HG03575 (cell line): ENCODE measurements around the gene ZNF407.

Experiments used
- ATAC-seq: cut with Tn5 transposase; IDR thresholded peaks from one replicate; pipeline ENCODE4 v1.9.1; 2021; ENCODE audit not compliant: unreplicated experiment, insufficient number of reproducible peaks, low FRiP score; ENCODE audit errors: extremely low read depth

The ZNF407 gene

DNA sequence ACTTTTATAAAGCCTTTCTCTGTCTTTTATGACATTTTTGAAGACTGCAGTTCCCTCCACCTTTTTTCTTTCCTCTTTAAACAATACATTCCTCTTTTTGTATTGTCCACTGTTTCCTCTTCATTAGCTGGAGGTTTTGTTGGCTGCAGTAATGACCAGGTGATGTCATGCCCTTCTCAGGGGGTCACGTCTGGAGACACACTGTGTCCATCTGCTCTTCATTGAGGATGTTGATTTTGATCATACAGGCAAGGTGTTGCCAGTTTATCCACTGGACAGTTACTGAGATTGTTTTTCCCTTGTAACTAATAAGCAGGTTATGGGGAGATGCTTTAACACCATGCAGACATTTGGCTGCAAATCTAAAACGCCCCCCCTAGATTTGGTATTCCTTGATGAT is 19.8 kb downstream of the ZNF407 start:
- no peak for ATAC-seq

DNA sequence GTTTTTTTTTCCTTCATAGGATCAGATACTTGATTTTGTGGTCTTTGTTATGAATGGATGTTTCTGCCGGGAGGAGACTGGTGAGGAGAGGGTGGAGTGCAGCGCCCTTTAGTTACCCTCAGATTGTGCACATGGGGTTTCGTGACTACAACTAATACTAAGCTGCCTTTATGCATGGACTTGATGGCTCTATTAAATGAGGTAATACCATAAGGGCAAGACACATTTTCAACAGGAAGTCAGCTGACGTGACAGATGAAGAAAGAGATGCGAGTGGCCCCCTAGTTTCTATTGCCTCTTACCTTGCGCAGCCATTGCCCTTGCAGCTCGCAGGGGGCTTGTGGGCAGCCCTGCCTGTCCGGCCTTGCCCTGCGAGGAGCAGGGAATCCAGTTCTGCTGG is 24.4 kb downstream of the ZNF407 start:
- ATAC-seq, result no peak

DNA sequence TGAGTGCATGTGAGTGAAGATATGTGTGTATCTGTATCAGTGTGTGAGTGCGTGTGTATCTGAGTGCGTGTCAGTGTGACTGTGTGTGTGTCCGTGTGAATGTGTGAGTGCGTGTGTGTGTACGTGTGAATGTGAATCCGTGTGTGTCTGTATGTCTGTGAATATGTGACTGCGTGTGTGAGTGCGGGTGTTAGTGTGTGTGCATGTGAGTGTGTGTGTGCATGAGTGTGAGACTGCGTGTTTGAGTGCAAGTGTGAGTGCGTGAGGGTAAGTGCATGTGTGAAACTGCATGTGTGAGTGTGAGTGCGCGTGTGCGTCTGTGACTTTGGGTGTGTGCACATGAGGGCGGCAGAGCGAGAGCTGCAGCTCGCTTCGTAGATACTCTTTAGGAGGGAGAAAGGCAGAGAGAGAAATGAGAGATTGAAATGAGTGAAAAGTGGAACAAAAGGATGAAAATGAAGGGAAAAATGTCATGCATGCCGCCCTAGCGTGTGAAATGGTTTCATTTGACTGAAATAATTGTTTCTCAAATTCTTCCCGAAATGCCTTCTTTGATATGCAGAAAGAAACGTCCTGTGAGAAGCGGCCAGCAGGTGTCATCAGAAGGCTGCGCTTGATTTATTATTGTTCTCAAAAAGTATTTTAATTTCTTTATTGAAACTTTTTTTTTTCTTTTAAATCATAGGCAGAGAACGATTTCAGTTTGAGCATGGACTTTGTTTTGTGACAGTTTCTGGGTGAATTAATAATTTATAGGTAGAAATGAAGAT is 25.6 kb downstream of the ZNF407 start:
- ATAC-seq, result no peak

DNA sequence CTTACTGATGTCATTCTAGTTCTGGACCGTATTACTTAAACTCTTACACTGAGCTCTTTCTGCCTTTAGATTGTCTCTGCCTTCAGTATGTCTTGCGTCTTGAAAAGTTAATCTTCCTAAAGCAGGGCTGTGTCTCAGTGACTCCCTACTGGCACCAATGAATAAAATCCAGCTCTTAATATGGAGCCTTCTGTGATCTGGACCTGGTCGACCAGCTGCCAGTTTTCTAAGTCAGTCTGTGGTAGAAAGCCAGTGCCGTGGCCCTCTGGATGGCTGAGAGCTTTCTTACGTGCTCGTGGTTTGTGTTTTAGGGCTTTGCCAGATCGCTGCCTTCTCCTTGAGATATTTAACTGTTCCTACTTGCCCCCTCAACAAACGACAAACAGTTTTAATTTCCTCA is 26.8 kb downstream of the ZNF407 start:
- ATAC-seq, result no peak

DNA sequence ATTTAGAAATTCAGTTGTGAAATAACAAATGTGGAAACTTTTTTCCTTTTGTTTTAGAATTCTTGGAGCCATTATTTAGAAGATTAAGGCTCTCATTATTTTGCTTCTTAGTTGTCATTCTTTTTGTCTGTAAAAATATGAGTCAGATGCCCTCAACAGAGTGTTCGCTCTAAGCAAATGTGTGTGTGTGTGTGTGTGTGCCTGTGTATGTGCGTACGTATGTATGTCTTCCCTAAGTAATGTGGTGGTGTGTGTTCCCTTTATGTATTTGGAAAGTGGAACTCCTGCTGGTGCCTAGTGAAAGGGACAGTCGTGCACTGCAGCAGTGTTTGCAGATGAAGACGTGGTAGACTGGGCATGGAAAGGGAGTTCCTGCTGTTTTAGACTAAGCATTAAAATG is 27.5 kb downstream of the ZNF407 start:
- no peak for ATAC-seq

DNA sequence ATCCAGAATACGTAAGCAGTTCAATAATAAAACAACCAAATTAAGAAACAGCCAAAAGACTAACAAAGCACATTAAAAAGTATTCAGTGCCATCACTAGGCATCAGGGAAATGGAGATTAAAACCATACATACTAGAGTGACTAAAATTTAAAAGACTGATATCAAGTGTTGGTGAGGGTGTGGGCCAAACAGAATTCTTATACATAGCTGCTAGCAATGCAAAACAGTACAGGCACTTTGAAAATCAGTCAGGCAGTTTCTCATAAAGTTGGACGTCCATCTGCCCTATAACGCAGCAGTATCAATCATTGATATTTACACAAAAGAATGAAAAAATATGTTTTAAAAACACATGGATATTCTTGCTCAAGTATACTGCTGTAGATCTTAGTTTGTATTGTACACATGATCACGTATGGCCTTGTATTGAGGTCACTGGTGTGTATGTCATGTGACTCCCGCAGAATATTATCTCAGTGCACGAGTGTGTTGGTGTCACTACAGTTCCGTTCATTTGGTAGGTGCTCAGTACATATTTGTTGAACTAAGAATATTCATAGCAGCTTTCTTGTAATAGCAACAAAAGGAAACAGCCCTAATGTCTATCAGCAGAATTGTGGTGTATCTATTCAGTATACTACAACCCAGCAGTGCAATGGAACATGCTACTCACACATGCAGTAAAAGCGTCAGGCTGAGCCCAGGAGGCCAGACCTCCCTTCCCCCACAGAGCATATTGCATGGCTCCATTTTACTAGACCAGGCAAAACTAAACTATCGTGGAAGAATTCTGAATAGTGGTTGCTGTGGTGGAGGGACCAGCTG is 28.6 kb downstream of the ZNF407 start:
- no peak for ATAC-seq

DNA sequence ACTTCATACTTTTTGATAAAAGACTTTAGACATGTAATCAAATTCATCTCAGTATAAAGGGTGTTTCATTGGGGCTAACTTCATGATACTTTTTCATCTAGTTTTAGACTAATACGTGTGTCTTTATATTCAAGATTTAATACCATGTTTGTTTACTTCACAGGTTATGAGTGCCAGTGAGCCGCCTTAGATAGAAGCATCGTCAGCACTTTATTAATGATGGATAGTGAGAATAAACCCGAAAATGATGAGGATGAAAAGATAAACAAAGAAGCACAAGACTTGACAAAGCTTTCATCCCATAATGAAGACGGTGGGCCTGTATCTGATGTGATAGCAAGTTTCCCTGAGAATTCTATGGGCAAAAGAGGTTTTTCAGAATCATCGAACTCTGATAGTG is 33.1 kb downstream of the ZNF407 start:
- no peak for ATAC-seq

DNA sequence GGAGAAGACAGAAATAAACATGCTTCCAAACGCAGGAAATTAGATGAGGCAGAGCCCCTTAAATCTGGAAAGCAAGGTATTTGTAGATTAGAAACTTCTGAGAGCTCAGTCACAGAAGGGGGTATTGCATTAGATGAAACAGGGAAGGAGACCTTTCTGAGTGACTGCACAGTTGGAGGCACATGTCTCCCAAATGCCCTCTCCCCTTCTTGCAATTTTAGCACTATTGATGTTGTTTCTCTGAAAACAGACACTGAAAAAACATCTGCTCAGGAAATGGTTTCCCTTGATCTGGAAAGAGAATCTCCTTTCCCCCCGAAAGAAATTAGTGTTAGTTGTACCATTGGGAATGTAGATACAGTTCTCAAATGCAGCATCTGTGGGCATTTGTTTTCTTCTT is 33.5 kb downstream of the ZNF407 start:
- ATAC-seq, result no peak

DNA sequence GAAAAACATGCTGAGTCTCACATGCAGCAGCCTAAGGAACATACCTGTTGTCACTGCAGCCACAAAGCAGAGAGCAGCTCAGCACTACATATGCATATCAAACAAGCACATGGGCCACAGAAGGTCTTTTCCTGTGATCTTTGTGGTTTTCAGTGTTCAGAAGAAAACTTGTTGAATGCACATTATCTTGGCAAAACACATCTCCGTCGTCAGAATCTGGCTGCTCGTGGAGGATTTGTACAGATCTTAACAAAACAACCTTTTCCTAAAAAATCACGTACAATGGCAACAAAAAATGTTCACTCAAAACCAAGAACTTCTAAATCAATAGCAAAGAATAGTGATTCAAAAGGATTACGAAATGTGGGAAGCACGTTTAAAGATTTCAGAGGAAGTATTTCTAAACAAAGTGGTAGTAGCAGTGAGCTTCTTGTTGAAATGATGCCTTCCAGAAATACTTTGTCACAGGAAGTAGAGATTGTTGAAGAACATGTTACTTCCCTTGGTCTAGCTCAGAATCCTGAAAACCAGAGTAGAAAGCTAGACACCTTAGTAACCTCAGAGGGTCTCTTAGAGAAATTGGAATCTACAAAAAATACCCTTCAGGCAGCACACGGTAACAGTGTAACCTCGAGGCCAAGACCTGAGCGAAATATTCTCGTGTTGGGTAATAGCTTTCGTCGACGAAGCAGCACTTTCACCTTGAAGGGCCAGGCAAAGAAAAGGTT is 34.1 kb downstream of the ZNF407 start:
- ATAC-seq, result no peak

DNA sequence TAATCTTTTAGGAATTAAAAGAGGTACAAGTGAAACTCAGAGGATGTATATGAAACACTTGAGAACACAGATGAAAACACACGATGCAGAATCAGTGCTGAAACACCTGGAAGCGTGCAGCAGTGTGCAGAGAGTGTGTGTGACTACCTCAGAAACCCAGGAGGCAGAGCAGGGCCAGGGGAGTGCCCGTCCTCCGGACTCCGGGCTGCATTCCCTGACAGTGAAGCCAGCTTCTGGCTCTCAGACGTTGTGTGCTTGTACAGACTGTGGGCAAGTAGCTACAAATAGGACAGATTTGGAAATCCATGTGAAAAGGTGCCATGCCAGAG is 34.6 kb downstream of the ZNF407 start:
- ATAC-seq, result no peak

DNA sequence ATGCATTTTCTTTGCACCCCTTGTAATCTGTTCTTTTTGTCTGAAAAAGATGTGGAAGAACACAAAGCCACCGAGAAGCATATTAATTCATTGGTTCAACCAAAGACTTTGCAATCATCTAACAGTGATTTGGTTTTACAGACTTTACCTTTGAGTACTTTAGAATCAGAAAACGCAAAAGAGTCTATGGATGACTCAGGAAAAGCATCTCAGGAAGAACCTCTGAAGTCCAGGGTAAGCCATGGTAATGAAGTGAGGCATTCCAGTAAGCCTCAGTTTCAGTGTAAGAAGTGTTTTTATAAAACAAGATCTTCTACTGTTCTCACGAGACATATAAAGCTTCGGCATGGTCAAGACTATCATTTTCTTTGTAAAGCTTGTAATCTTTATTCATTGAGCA is 35.2 kb downstream of the ZNF407 start:
- ATAC-seq, result no peak

DNA sequence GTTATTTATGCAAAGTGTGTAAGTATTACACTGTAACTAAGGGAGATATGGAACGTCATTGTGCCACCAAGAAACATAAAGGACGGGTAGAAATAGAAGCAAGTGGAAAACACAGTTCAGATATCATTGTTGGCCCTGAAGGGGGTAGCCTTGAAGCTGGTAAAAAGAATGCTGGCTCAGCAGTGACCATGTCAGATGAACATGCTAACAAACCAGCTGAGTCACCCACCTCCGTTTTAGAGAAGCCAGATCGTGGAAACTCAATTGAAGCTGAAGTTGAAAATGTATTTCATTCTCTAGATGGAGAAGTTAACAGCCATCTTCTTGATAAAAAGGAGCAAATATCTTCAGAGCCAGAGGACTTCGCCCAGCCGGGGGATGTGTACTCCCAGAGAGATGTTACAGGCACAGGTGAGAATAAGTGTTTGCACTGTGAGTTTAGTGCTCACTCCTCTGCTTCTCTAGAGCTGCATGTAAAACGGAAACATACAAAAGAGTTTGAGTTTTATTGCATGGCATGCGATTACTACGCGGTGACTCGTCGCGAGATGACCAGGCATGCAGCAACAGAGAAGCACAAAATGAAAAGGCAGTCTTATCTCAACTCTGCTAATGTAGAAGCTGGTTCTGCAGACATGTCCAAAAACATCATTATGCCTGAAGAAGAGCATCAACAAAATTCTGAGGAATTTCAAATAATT is 36.1 kb downstream of the ZNF407 start:
- ATAC-seq, result no peak

DNA sequence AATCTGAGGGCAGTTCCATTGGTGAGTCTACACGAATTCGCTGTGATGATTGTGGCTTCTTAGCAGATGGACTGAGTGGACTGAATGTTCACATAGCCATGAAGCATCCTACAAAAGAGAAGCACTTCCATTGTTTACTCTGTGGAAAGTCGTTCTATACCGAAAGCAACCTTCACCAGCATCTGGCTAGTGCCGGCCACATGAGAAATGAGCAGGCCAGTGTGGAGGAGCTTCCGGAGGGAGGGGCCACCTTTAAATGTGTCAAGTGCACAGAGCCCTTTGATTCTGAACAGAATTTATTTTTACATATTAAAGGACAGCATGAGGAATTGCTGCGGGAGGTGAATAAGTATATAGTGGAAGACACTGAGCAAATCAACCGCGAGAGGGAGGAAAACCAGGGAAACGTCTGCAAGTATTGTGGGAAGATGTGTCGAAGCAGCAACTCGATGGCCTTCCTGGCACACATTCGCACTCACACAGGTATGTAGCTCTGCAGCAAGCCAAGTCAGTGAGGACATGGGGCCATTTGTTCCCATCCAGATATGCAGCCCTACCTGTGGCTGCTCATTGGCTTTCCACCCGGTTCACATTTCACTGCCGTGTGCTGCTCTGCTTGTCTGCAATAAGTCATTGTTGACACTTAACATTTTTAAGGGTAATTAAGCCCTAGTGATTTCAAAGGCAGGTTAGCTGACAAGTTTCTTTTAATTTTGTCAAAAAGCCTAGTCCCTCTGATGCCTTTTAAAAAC is 37.7 kb downstream of the ZNF407 start:
- no peak for ATAC-seq

DNA sequence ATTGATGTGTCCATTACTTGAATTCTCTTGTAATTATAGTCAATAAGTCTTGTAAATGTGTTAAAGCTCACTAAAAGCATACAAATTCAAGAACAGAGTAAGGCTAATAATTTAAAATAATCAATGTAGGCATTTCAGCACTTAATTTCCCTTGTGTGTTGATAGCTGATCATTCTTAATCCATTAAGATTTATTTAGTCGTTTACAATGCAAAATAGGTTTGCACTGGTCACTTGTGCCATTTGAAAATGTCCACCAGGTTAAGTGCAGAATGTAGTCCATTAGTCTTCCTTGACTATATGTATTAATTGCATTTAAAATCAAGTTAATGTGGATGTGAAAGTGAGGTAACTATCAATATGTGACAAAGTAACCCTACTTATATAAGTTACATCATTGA is 39.4 kb downstream of the ZNF407 start:
- no peak for ATAC-seq

DNA sequence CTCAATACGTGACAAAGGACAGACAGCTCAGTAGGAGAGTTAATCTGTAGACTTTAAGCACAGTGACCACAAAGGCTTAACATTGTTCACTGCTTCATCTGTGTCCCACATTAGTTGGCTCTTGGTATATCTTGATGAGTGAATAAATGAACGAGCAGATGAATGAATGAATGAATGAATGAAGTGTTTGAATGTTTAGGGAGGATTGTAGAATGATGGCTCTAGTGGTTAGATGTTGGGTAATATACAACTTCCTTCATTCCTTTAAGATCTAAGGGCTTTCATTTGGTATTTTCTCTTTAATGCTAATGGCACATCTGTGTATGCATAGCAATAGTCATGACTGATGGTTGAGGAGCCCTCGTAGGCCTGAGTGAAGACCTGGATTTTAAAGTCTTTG is 40.5 kb downstream of the ZNF407 start:
- ATAC-seq, result no peak

DNA sequence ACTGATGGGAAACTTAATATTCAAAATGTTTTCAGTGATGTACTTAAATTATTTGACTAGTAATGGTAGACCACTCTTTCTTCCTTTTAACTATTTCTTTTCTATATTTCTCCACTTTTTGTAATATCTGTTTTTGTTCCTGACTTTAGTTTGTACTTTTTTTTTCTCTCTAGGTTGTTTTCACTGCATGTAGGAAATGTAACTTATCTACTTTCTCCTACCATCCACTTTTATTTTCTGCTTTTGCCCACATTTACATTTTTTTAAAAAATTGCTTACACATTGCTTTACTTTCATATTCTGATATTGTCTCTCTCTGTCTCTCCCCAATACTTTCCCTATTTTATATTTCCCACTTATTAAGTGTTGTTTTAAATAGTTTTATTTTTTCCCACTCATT is 47.0 kb downstream of the ZNF407 start:
- no peak for ATAC-seq

DNA sequence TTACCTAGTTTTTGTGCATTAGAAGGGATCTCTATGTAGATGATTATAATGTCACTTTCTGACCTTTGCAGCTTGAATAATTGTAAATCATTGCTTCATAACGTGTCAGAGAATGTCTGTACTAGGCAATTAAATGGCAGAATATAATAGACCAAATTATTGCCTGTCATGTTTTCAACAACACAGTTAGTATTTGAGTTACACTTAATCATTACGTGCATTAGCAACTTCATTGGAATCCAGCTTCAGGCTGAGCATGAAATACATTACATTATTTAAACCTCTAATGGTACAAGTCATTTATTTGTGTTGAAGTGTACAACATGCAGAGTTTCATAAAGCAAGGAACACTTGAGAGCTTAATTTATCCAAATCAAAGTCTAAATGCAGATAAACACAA is 48.0 kb downstream of the ZNF407 start:
- no peak for ATAC-seq

DNA sequence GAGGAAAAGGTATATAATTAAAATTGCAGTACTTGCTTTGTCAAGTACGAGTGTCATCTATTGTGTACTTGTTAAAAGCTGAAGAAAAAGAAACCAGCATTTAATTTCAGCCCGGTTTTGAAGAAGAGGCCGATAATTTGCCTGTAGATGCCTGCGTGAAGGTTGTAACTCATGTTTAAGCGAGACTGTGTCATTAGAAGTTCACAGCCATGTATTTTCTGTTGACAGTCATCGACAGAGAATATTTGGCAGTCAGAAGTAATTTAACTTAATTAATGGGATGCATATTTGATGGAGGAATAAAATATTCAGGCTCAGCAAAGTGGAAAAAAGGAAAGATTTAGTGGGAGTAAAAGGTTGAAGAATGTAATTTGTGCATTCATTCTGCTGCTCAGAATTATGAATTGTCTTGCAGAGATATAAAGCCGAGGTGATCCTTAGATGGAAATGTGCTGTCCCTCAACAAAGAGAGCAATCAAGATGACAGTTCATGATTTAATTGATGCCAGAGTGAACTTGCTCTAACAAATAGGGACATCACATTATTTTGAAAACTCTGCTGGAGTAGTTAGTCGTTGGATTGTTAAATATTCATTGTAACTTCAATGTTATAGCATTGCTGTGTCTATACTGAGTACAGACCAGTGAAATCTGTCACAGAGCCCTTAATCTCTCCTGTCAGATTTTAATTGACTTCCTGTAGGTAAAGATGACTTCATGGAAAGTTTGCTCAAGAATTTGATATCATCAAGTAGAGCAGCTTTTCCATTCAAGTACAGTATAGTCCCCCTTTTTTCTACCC is 53.9 kb downstream of the ZNF407 start:
- no peak for ATAC-seq
